Breast epithelium (tissue), 4 donors: ENCODE results near the gene MEIKIN. TPM values are rescaled to one million over a fixed set of nuclear protein-coding genes. Genes with fewer than 3 reads are reported as not detected.

Source experiments
- DNase-seq, 2 donors: peaks; one replicate each; pipeline ENCODE4 v3.0.0-alpha.2; 2019; ENCODE audit warnings: low spot score in 2 of 2
- H3K27ac ChIP-seq, 2 donors: fragments of 200-600 bp; sonication (generic) in 1 of 2; one replicate each; pipeline ENCODE4 v1.5.1; 2016 to 2019; ENCODE audit warnings: mild to moderate bottlenecking in 1 of 2
- H3K27me3 ChIP-seq, 2 donors: fragments of 200-600 bp; sonication (generic) in 1 of 2; one replicate each; pipeline versions ENCODE4 v1.5.1 to v1.6.0; 2017 to 2019; ENCODE audit warnings: control low read depth in 1 of 2, mild to moderate bottlenecking in 1 of 2
- H3K36me3 ChIP-seq: fragments of 200-600 bp; one replicate; pipeline ENCODE4 v1.5.1; 2019
- H3K4me1 ChIP-seq, 2 donors: fragments of 200-600 bp; sonication (generic); one replicate each; pipeline ENCODE4 v1.5.1; 2016 to 2019; ENCODE audit warnings: control low read depth in 1 of 2
- H3K4me3 ChIP-seq, 3 donors: fragments of 200-600 bp; sonication (generic); 1 replicate in 2 of 3; 2 replicates in 1 of 3; pipeline ENCODE4 v1.5.1; 2016 to 2019; ENCODE audit warnings: mild to moderate bottlenecking in 3 of 3, moderate library complexity in 2 of 3
- H3K9me3 ChIP-seq, 2 donors: fragments of 200-600 bp; sonication (generic) in 1 of 2; one replicate each; pipeline ENCODE4 v1.5.1; 2016 to 2019; ENCODE audit warnings: control low read depth in 1 of 2
- CTCF ChIP-seq, 3 donors: fragments of 450-650 bp; IDR thresholded peaks; one replicate each; pipeline ENCODE4 v1.5.1; 2016 to 2017; ENCODE audit warnings: antibody characterized with exemption in 3 of 3, mild to moderate bottlenecking in 3 of 3, moderate library complexity in 3 of 3
- POLR2A ChIP-seq: fragments of 450-650 bp; IDR thresholded peaks from one replicate; pipeline ENCODE4 v1.6.1; 2016; ENCODE audit warnings: antibody characterized with exemption, mild to moderate bottlenecking, moderate library complexity
- POLR2AphosphoS5 ChIP-seq, 3 donors: sonication (generic); formaldehyde crosslinking; IDR thresholded peaks; one replicate each; pipeline ENCODE4 v1.6.1; 2017; ENCODE audit warnings: antibody characterized with exemption in 3 of 3
- intact Hi-C: fragments of 100-400 bp; cut with DNase I; formaldehyde crosslinking; loops from one replicate; pipeline ENCODE4 v1.15.1; 2023; ENCODE audit warnings: low total_unique reads
- total RNA-seq, 3 donors: library from RNA; depleted of rRNA; stranded (reverse); fragments of >200 nt; gene quantifications; one replicate each; pipeline ENCODE4 v1.1.0, GENCODE V29; 2016

Gene MEIKIN
- total RNA-seq, 3 donors from 2014 or later = not detected

GRCh38 chr5:131977212-131977604 lies 31.7 kb upstream of the MEIKIN start:
- no peak for DNase-seq
- Histone ChIP-seq H3K9me3 (no peaks in the 10 kb centered on the region), H3K4me1 (no peaks in the 10 kb centered on the region), H3K4me3 (no peak overlapping the region), H3K36me3 (no peaks in the 10 kb centered on the region), H3K27ac (no peak overlapping the region), H3K27me3 (no peaks in the 10 kb centered on the region)
- no peak for TF ChIP-seq POLR2A
- intact Hi-C loops = no loop called here

- H3K4me1 ChIP-seq = no peaks in the 10 kb centered on the region
- DNase-seq = no peak
- intact Hi-C loops = no loop called here
- H3K27me3 ChIP-seq = no peaks in the 10 kb centered on the region
- H3K27ac ChIP-seq = no peak overlapping the region
- TF ChIP-seq CTCF (IDR thresholded peaks at IDR 0.05) (no peak), POLR2A (no peak), POLR2AphosphoS5 (IDR thresholded peaks at IDR 0.05) (no peak)
- H3K9me3 ChIP-seq = no peaks in the 10 kb centered on the region
- H3K4me3 ChIP-seq = no peak overlapping the region
- no peaks in the 10 kb centered on the region for H3K36me3 ChIP-seq
Observed at GRCh38 chr5:131976414-131977211, 31.1 kb upstream of the MEIKIN start.

- Histone ChIP-seq H3K4me1 (no peaks in the 10 kb centered on the region), H3K27ac (no peak overlapping the region), H3K27me3 (no peaks in the 10 kb centered on the region), H3K9me3 (no peaks in the 10 kb centered on the region), H3K4me3 (no peak overlapping the region), H3K36me3 (no peaks in the 10 kb centered on the region)
- intact Hi-C loops = no loop called here
- TF ChIP-seq POLR2A (no peak), POLR2AphosphoS5 (IDR thresholded peaks at IDR 0.05) (no peak), CTCF (IDR thresholded peaks at IDR 0.05) (no peak)
- no peak for DNase-seq
Observed at GRCh38 chr5:131974956-131975726, 29.7 kb upstream of the MEIKIN start.

GRCh38 chr5:131974622-131974955 lies 29.1 kb upstream of the MEIKIN start:
- Histone ChIP-seq H3K4me1 (no peaks in the 10 kb centered on the region), H3K36me3 (no peaks in the 10 kb centered on the region), H3K27me3 (no peaks in the 10 kb centered on the region), H3K27ac (no peak overlapping the region), H3K9me3 (no peaks in the 10 kb centered on the region), H3K4me3 (no peak overlapping the region)
- no peak for DNase-seq
- intact Hi-C loops = no loop called here
- TF ChIP-seq POLR2A (no peak), POLR2AphosphoS5 (IDR thresholded peaks at IDR 0.05) (no peak), CTCF (IDR thresholded peaks at IDR 0.05) (no peak)

GRCh38 chr5:131974016-131974415 lies 28.6 kb upstream of the MEIKIN start:
- DNase-seq = no peak
- Histone ChIP-seq H3K4me3 (no peak overlapping the region), H3K27ac (no peak overlapping the region), H3K36me3 (no peaks in the 10 kb centered on the region), H3K9me3 (no peaks in the 10 kb centered on the region), H3K27me3 (no peaks in the 10 kb centered on the region), H3K4me1 (no peaks in the 10 kb centered on the region)
- intact Hi-C loops = no loop called here
- no peak for TF ChIP-seq POLR2A
- TF ChIP-seq POLR2AphosphoS5 (IDR thresholded peaks at IDR 0.05) = no peak
- no peak for TF ChIP-seq CTCF (IDR thresholded peaks at IDR 0.05)
